ENCODE measurements around the gene RTN3. TPM values are rescaled to one million over a fixed set of nuclear protein-coding genes. Genes with fewer than 3 reads are reported as not detected.
A peak's percentile ranks its signal among the peaks of the same experiment; 100 is the strongest.

The RTN3 gene
- total and polyA plus RNA-seq, 9 of the 15 experiments (the other 6 are each of a cell fraction or from before 2014, with no cell fraction given) = 41.6 to 169 (median 93.5) TPM

GRCh38 chr11:63782749-63783148 lies 101.4 kb downstream of the RTN3 start:
- Histone ChIP-seq H3K9me1 (ENCODE audit: control insufficient read depth, insufficient read depth, low read length) (no peaks in the 10 kb centered on the region), H3K36me3 (ENCODE audit: control insufficient read depth, insufficient read depth, low read length) (no peaks in the 10 kb centered on the region), H3K9me3 (replicated peaks; ENCODE audit: control insufficient read depth, insufficient read depth, low read depth, low read length) (no peaks in the 10 kb centered on the region), H4K20me1 (replicated peaks; ENCODE audit: control insufficient read depth, insufficient read depth, low read length) (no peaks in the 10 kb centered on the region), H3K4me1 (replicated peaks in 1 of 2; ENCODE audit: control insufficient read depth in 2 of 2, insufficient read depth in 2 of 2, low read length in 2 of 2) (no peaks in the 10 kb centered on the region; a peak in 1 of 5 replicates), H3K27me3 (ENCODE audit: control insufficient read depth in 2 of 2, insufficient read depth in 2 of 2, low read length in 2 of 2) (no peaks in the 10 kb centered on the region), H3K79me2 (ENCODE audit: control insufficient read depth, insufficient read depth, low read length) (no peaks in the 10 kb centered on the region), H2AFZ (ENCODE audit: low read depth, low read length) (no peak overlapping the region), H3K4me3 (no peak overlapping the region), H3K27ac (ENCODE audit: extremely low read depth, low read depth, low read length) (no peak overlapping the region), H3K9ac (ENCODE audit: insufficient read depth in 1 of 2, low read depth in 2 of 2, low read length in 2 of 2) (no peak overlapping the region), H3K4me2 (ENCODE audit: insufficient read depth, low read length) (no peak overlapping the region)
- 42% methylated on average over 6 of the region's 6 CpGs for WGBS (ENCODE audit: insufficient coverage, low coverage, missing lambda C conversion rate)
- FAIRE-seq = no peak
- DNase-seq (ENCODE audit: extremely low read depth in 1 of 4, low spot score in 3 of 4) = no peak
- CTCF ChIA-PET (ENCODE audit: low intra/inter-chr PET ratio) = no interaction called here
- intact Hi-C loops (cut with micrococcal nuclease) (no loop called here), in situ Hi-C loops (cut with MboI) (no loop called here)
- no peak for TF ChIP-seq NONO (IDR thresholded peaks at IDR 0.05; ENCODE audit: low read depth in 2 of 2, low read length in 1 of 2)
- no peak for TF ChIP-seq FUS (optimal IDR thresholded peaks at IDR 0.05; ENCODE audit: low read depth, low read length)
- no peak for TF ChIP-seq FOXK1 (CRISPR knock-in tag; IDR thresholded peaks at IDR 0.05; ENCODE audit: borderline replicate concordance)
- TF ChIP-seq KAT2B (IDR thresholded peaks at IDR 0.05; ENCODE audit: low read depth, low read length) = no peak
- TF ChIP-seq ZNF121 (CRISPR knock-in tag; conservative IDR thresholded peaks at IDR 0.05) = peak; percentile 69
- TF ChIP-seq RAD51 (IDR thresholded peaks at IDR 0.05; ENCODE audit: borderline replicate concordance, low read depth) = no peak
- no peak for ATAC-seq
- BruUV-seq (replicated peaks) = no TSS peak
- POLR2A ChIA-PET = interaction anchor here (0.6 kb wide), 1 partner anchor 18 kb away, joined by 3 read pairs; no protein-coding TSS in a partner anchor

Data from K562 (cell line).